DOHH2 (cell line): Measurements from ENCODE around the gene BICDL2.

Experiments
- H3F3A ChIP-seq: fragments of 200-600 bp; sonication (generic), shearing (Covaris generic); 2 replicates; pipeline ENCODE4 v1.6.0; 2016; ENCODE audit warnings: antibody characterized with exemption, mild to moderate bottlenecking; ENCODE audit not compliant: control insufficient read depth, insufficient read depth
- H3K27ac ChIP-seq: fragments of 200-600 bp; sonication (generic); 2 replicates; pipeline ENCODE4 v1.5.1; 2014; ENCODE audit warnings: low read depth, mild to moderate bottlenecking, low read length, moderate library complexity
- H3K27me3 ChIP-seq: fragments of 200-600 bp; sonication (generic); 2 replicates; pipeline ENCODE4 v1.6.1; 2014; ENCODE audit warnings: mild to moderate bottlenecking, low read length, mixed read lengths; ENCODE audit not compliant: control insufficient read depth
- H3K36me3 ChIP-seq: fragments of 200-600 bp; sonication (generic); 2 replicates; pipeline ENCODE4 v1.6.1; 2014; ENCODE audit warnings: mild to moderate bottlenecking, low read length, moderate library complexity, mixed read lengths; ENCODE audit not compliant: control insufficient read depth
- H3K4me1 ChIP-seq: fragments of 200-600 bp; sonication (generic); 2 replicates; pipeline ENCODE4 v1.6.1; 2014; ENCODE audit warnings: mild to moderate bottlenecking, low read length, mixed read lengths; ENCODE audit not compliant: control insufficient read depth
- H3K4me2 ChIP-seq: fragments of 200-600 bp; sonication (generic); 2 replicates; pipeline ENCODE4 v1.6.0; 2014; ENCODE audit warnings: mild to moderate bottlenecking, low read length, moderate library complexity
- H3K4me3 ChIP-seq: fragments of 200-600 bp; sonication (generic); 2 replicates; pipeline ENCODE4 v1.5.1; 2014; ENCODE audit warnings: mild to moderate bottlenecking, low read length, mixed read lengths
- H3K79me2 ChIP-seq: fragments of 200-600 bp; sonication (generic); 2 replicates; pipeline ENCODE4 v1.6.1; 2014; ENCODE audit warnings: mild to moderate bottlenecking, low read length, mixed read lengths; ENCODE audit not compliant: control insufficient read depth
- H3K9me2 ChIP-seq: fragments of 200-600 bp; sonication (generic); replicated peaks from 2 replicates; pipeline ENCODE4 v1.6.1; 2014; ENCODE audit warnings: mild to moderate bottlenecking, low read length, mixed read lengths; ENCODE audit not compliant: control insufficient read depth
- H3K9me3 ChIP-seq: fragments of 200-600 bp; sonication (generic); 2 replicates; pipeline ENCODE4 v1.6.1; 2014; ENCODE audit warnings: antibody characterized with exemption, low read length, mixed read lengths; ENCODE audit not compliant: control insufficient read depth, insufficient read depth
- H4K20me1 ChIP-seq: fragments of 200-600 bp; sonication (generic); 2 replicates; pipeline ENCODE4 v1.6.0; 2014; ENCODE audit warnings: low read depth, mild to moderate bottlenecking, antibody characterized with exemption, low read length, moderate library complexity; ENCODE audit not compliant: control insufficient read depth, insufficient read depth
- CTCF ChIP-seq: fragments of 200-600 bp; sonication (generic); IDR thresholded peaks from one replicate; pipeline ENCODE4 v1.5.1; 2014; ENCODE audit warnings: antibody characterized with exemption, mild to moderate bottlenecking, low read depth, low read length; ENCODE audit not compliant: poor library complexity, severe bottlenecking
- EZH2phosphoT487 ChIP-seq: fragments of 200-600 bp; sonication (generic); IDR thresholded peaks from 2 replicates; pipeline ENCODE4 v1.6.1; 2017; ENCODE audit warnings: borderline replicate concordance, mild to moderate bottlenecking, antibody characterized with exemption, low read length, moderate library complexity, mixed read lengths

BICDL2 gene

GRCh38 chr16:3020247-3020603 is 16.5 kb downstream of the BICDL2 start, which contains the start of gene TNFRSF12A:
TNFRSF12A (plus strand) TSS chr16:3020368; CDS start chr16:3020398, 30 bp downstream.
- Histone ChIP-seq H3K4me1 (peaks cover 36% of the 10 kb centered on the region), H3K4me3 (peak within 1 kb of the TSS; percentile 68), H3K9me3 (no peaks in the 10 kb centered on the region), H3K27ac (no peak within 1 kb of the TSS), H3K79me2 (peaks cover 3% of the 10 kb centered on the region), H3K4me2 (peak within 1 kb of the TSS; percentile 89), H3K27me3 (no peaks in the 10 kb centered on the region), H3K9me2 (no peaks in the 10 kb centered on the region), H4K20me1 (no peaks in the 10 kb centered on the region), H3F3A (peaks cover 11% of the 10 kb centered on the region; the same call in 1 of the 2 replicates), H3K36me3 (no peaks in the 10 kb centered on the region)
- TF ChIP-seq EZH2phosphoT487 (no peak), CTCF (peak; percentile 32)

- TF ChIP-seq EZH2phosphoT487 (no peak), CTCF (no peak)
- Histone ChIP-seq H3K9me3 (no peaks in the 10 kb centered on the region), H3K79me2 (no peaks in the 10 kb centered on the region), H3F3A (peaks cover 11% of the 10 kb centered on the region; the same call in 1 of the 2 replicates), H3K27ac (no peak overlapping the region), H3K27me3 (no peaks in the 10 kb centered on the region), H3K36me3 (no peaks in the 10 kb centered on the region), H3K4me2 (peak overlapping the region; percentile 89), H3K9me2 (no peaks in the 10 kb centered on the region), H3K4me3 (peak overlapping the region; percentile 68), H3K4me1 (peaks cover 36% of the 10 kb centered on the region), H4K20me1 (no peaks in the 10 kb centered on the region)
Measured at GRCh38 chr16:3019594-3020246, 17.0 kb downstream of the BICDL2 start.

DNA sequence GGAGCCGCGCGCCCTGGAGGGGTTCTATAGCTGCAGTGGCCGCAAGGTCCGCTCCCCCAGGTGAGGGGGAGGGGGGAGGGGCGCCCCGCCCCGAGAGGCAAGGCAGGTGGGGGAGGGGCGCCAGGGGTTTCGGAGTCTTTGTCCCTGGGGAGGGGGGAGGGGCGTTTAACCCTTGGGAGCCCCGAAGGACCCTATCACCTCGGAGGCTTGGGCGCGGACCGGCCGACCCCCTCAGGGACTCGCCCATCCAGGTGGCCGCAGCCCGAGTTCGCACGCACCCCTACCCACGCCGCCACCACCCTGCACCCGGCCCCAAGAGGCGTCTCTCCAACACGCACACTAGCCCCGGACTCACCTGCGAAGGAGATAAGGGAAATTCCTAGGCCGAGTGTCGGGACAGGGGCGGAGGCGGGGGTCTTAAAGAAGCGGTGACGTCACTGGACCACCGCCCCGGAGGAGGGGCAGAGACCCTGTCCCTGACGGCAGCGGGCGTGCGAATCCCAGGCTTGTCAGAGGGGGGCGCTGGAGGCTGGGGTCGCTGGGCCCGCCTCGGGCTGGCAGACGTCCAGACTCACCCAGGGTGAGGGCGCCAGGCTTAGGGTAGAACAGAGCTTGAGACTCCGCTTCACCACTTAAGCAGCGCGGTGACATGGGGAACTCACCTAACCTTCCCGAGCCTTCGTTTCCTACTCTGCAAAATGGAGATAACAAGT is 18.8 kb downstream of the BICDL2 start, which contains the start of gene CLDN6:
TSS of gene CLDN6 (minus strand) at position 390 of the 713 bp plus-strand sequence. CDS start 2,162 bp downstream, outside the sequence.
- no peak within 1 kb of the TSS for H3K4me2 ChIP-seq
- H3K9me3 ChIP-seq: no peaks in the 10 kb centered on the region
- no peak within 1 kb of the TSS for H3K4me3 ChIP-seq
- H3K36me3 ChIP-seq: no peaks in the 10 kb centered on the region
- TF ChIP-seq EZH2phosphoT487: no peak
- TF ChIP-seq CTCF: peak; percentile 58
- H3K79me2 ChIP-seq: no peaks in the 10 kb centered on the region
- H3K27me3 ChIP-seq: no peaks in the 10 kb centered on the region
- no peak within 1 kb of the TSS for H3K27ac ChIP-seq
- H3F3A ChIP-seq: peaks cover 11% of the 10 kb centered on the region; the same call in 1 of the 2 replicates
- H4K20me1 ChIP-seq: no peaks in the 10 kb centered on the region
- H3K9me2 ChIP-seq: no peaks in the 10 kb centered on the region
- peaks cover 29% of the 10 kb centered on the region for H3K4me1 ChIP-seq
